GM23338 (cell line): ENCODE measurements around the gene TRAF4. TPM values are rescaled to one million over a fixed set of nuclear protein-coding genes. Genes with fewer than 3 reads are reported as not detected.

Experiments
- ATAC-seq: fragments of 200-7000 bp; cut with Tn5 transposase; 3 replicates; pipeline ENCODE4 v1.9.1; 2020
- DNase-seq: peaks from one replicate; pipeline ENCODE4 v3.0.0-alpha.2; 2015; ENCODE audit warnings: low spot score
- H2AFZ ChIP-seq: fragments of 200-600 bp; sonication (generic); 2 replicates; pipeline ENCODE4 v1.8.0; 2016; ENCODE audit warnings: antibody characterized with exemption, mild to moderate bottlenecking, moderate library complexity
- H3F3A ChIP-seq: fragments of 200-600 bp; sonication (generic); replicated peaks from 2 replicates; pipeline ENCODE4 v1.8.0; 2017; ENCODE audit warnings: antibody characterized with exemption, mixed run types, low read depth
- H3K27ac ChIP-seq: fragments of 200-600 bp; sonication (generic); 2 replicates; pipeline ENCODE4 v1.6.1; 2016; ENCODE audit warnings: low read depth
- H3K27me3 ChIP-seq: fragments of 200-600 bp; sonication (generic); 2 replicates; pipeline ENCODE4 v1.8.0; 2016; ENCODE audit warnings: mild to moderate bottlenecking, mixed run types, moderate library complexity; ENCODE audit not compliant: insufficient read depth
- H3K36me3 ChIP-seq: fragments of 200-600 bp; sonication (generic); 2 replicates; pipeline ENCODE4 v1.8.0; 2016; ENCODE audit warnings: mild to moderate bottlenecking; ENCODE audit not compliant: insufficient read depth
- H3K4me1 ChIP-seq: fragments of 200-600 bp; sonication (generic); 2 replicates; pipeline ENCODE4 v1.8.0; 2016; ENCODE audit warnings: mild to moderate bottlenecking, moderate library complexity; ENCODE audit not compliant: insufficient read depth
- H3K4me2 ChIP-seq: fragments of 200-600 bp; sonication (generic); 2 replicates; pipeline ENCODE4 v1.7.1; 2017; ENCODE audit warnings: mixed run types
- H3K4me3 ChIP-seq: fragments of 200-600 bp; sonication (generic); 2 replicates; pipeline ENCODE4 v1.6.1; 2016; ENCODE audit warnings: mixed run types
- H3K79me2 ChIP-seq: fragments of 200-600 bp; sonication (generic); replicated peaks from 2 replicates; pipeline ENCODE4 v1.8.0; 2017; ENCODE audit warnings: mild to moderate bottlenecking; ENCODE audit not compliant: insufficient read depth
- H3K9me2 ChIP-seq: fragments of 200-600 bp; sonication (generic); 2 replicates; pipeline ENCODE4 v1.8.0; 2017; ENCODE audit not compliant: insufficient read depth
- H4K20me1 ChIP-seq: fragments of 200-600 bp; sonication (generic); replicated peaks from 2 replicates; pipeline ENCODE4 v1.8.0; 2017; ENCODE audit warnings: mild to moderate bottlenecking; ENCODE audit not compliant: insufficient read depth
- H3K27ac Mint-ChIP-seq: 2 replicates; pipeline ENCODE4 v1.8.0; 2020; ENCODE audit warnings: inconsistent platforms, mild to moderate bottlenecking, moderate library complexity, mixed read lengths
- H3K27me3 Mint-ChIP-seq: 3 replicates; pipeline ENCODE4 v1.8.0; 2022; ENCODE audit warnings: low read depth, mild to moderate bottlenecking, moderate library complexity, mixed read lengths, inconsistent platforms; ENCODE audit not compliant: insufficient read depth, poor library complexity
- H3K36me3 Mint-ChIP-seq: 3 replicates; pipeline ENCODE4 v1.8.0; 2021; ENCODE audit warnings: low read depth, mild to moderate bottlenecking, inconsistent platforms, moderate library complexity, mixed read lengths
- H3K4me1 Mint-ChIP-seq: 3 replicates; pipeline ENCODE4 v1.8.0; 2020; ENCODE audit warnings: mild to moderate bottlenecking, inconsistent platforms, mixed read lengths
- H3K4me3 Mint-ChIP-seq: 3 replicates; pipeline ENCODE4 v1.8.0; 2021; ENCODE audit warnings: moderate library complexity, mild to moderate bottlenecking, inconsistent platforms, mixed read lengths
- H3K9me3 Mint-ChIP-seq: 3 replicates; pipeline ENCODE4 v1.8.0; 2020; ENCODE audit warnings: moderate library complexity, mild to moderate bottlenecking, inconsistent platforms, mixed read lengths
- CREB1 ChIP-seq: fragments of 250-450 bp; sonication (Bioruptor Pico); IDR thresholded peaks from 2 replicates; pipeline ENCODE4 v1.5.0; 2020; ENCODE audit warnings: low read depth, mild to moderate bottlenecking, moderate library complexity
- EZH2 ChIP-seq: fragments of 200-600 bp; sonication (generic); IDR thresholded peaks from one replicate; pipeline ENCODE4 v1.8.0; 2017; ENCODE audit warnings: antibody characterized with exemption, mild to moderate bottlenecking, low read depth; ENCODE audit not compliant: unreplicated experiment
- EZH2phosphoT487 ChIP-seq: fragments of 200-600 bp; sonication (generic); IDR thresholded peaks from one replicate; pipeline ENCODE4 v1.8.1; 2018; ENCODE audit warnings: antibody characterized with exemption; ENCODE audit not compliant: unreplicated experiment
- NANOG ChIP-seq: IDR thresholded peaks from 2 replicates; pipeline ENCODE4 v1.6.1; 2016; ENCODE audit warnings: antibody characterized with exemption, borderline replicate concordance
- POLR2AphosphoS5 ChIP-seq: IDR thresholded peaks from 2 replicates; pipeline ENCODE4 v1.6.1; 2016; ENCODE audit warnings: antibody characterized with exemption, low read depth
- STAT1 ChIP-seq: IDR thresholded peaks from one replicate; pipeline ENCODE4 v1.6.1; 2016; ENCODE audit warnings: antibody characterized with exemption; ENCODE audit not compliant: unreplicated experiment
- ZNF114 ChIP-seq: fragments of 250-450 bp; sonication (Bioruptor Pico); IDR thresholded peaks from 2 replicates; pipeline ENCODE4 v1.5.0; 2020; ENCODE audit warnings: mild to moderate bottlenecking, moderate library complexity
- ZNF331 ChIP-seq: fragments of 250-450 bp; sonication (Bioruptor Pico); IDR thresholded peaks from 2 replicates; pipeline ENCODE4 v1.5.0; 2020; ENCODE audit warnings: low read depth, mild to moderate bottlenecking, moderate library complexity
- polyA plus RNA-seq: library from polyadenylated mRNA; unstranded; fragments of >200 nt; fragmentation: Nextera tagmentation; extraction: Ambion mirVana; gene quantifications from 2 replicates; pipeline ENCODE4 v1.2.1, GENCODE V29; 2016
- total RNA-seq: library from RNA; depleted of rRNA; stranded (reverse); fragments of >200 nt; shearing (Covaris generic); gene quantifications from 2 replicates; pipeline ENCODE4 v1.2.3, GENCODE V29; 2014
- TF ChIP-seq, protein P1 (sequence below): fragments of 250-450 bp; sonication (Bioruptor Pico); IDR thresholded peaks from 2 replicates; pipeline ENCODE4 v1.5.0; 2020; ENCODE audit warnings: mild to moderate bottlenecking, moderate library complexity
- TF ChIP-seq, protein P2 (sequence below): IDR thresholded peaks from one replicate; pipeline ENCODE4 v1.6.1; 2018; ENCODE audit warnings: antibody characterized with exemption; ENCODE audit not compliant: unreplicated experiment
- TF ChIP-seq, protein P3 (sequence below), 2 experiments: fragments of 200-600 bp in 1 of 2; sonication (generic) in 1 of 2; conservative IDR thresholded peaks; 2 replicates each; pipeline versions ENCODE4 v1.5.1 to v1.6.1; 2016 to 2017; ENCODE audit warnings: antibody characterized with exemption in 2 of 2, low read depth in 2 of 2, mild to moderate bottlenecking in 2 of 2, moderate library complexity in 1 of 2
- TF ChIP-seq, protein P4 (sequence below): IDR thresholded peaks from 2 replicates; pipeline ENCODE4 v1.6.1; 2016; ENCODE audit warnings: antibody characterized with exemption

Gene TRAF4
- total and polyA plus RNA-seq, 2 experiments from 2014 or later, result 63.5 to 152 TPM

DNA sequence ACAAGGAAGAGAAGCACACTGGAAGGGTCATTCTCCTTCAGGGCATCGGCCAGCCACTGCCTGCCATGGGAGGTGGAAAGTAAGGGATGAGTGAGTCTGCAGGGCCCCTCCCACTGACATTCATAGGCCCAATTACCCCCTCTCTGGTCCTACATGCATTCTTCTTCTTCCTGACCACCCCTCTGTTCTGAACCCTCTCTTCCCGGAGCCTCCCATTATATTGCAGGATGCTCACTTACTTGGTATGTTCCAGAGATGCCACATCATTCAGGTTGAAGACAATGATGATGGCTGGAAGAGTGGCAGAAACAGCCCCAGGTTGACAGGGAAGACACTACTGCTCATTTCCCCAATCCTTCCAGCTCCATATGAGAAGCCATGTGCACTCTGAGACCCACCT lies 28.6 kb upstream of the TRAF4 start:
- ATAC-seq, result no peak

More for the DNA sequence above, 28.6 kb upstream of the TRAF4 start:
- DNase-seq, result no peak
- Histone ChIP-seq H3K4me1 (peaks cover 21% of the 10 kb centered on the region), H3K27ac (no peak overlapping the region), H4K20me1 (peaks cover 3% of the 10 kb centered on the region; the same call in 1 of the 2 replicates), H3K4me2 (peak overlapping the region; percentile 84; the same call in 1 of the 2 replicates), H3K79me2 (peaks cover 29% of the 10 kb centered on the region), H3K4me3 (no peak overlapping the region), H3F3A (peaks cover 42% of the 10 kb centered on the region), H2AFZ (no peak overlapping the region), H3K36me3 (peaks cover 13% of the 10 kb centered on the region; the same call in 1 of the 2 replicates), H3K9me2 (no peaks in the 10 kb centered on the region), H3K27me3 (no peaks in the 10 kb centered on the region)
- Mint-ChIP-seq H3K4me3 (peak overlapping the region; percentile 100; the same call in 2 of the 3 replicates), H3K9me3 (no peaks in the 10 kb centered on the region; the same call in 1 of the 3 replicates), H3K36me3 (peaks cover 48% of the 10 kb centered on the region), H3K4me1 (peaks cover 36% of the 10 kb centered on the region), H3K27ac (no peak overlapping the region), H3K27me3 (peaks cover 35% of the 10 kb centered on the region)
- TF ChIP-seq, protein P1, sequence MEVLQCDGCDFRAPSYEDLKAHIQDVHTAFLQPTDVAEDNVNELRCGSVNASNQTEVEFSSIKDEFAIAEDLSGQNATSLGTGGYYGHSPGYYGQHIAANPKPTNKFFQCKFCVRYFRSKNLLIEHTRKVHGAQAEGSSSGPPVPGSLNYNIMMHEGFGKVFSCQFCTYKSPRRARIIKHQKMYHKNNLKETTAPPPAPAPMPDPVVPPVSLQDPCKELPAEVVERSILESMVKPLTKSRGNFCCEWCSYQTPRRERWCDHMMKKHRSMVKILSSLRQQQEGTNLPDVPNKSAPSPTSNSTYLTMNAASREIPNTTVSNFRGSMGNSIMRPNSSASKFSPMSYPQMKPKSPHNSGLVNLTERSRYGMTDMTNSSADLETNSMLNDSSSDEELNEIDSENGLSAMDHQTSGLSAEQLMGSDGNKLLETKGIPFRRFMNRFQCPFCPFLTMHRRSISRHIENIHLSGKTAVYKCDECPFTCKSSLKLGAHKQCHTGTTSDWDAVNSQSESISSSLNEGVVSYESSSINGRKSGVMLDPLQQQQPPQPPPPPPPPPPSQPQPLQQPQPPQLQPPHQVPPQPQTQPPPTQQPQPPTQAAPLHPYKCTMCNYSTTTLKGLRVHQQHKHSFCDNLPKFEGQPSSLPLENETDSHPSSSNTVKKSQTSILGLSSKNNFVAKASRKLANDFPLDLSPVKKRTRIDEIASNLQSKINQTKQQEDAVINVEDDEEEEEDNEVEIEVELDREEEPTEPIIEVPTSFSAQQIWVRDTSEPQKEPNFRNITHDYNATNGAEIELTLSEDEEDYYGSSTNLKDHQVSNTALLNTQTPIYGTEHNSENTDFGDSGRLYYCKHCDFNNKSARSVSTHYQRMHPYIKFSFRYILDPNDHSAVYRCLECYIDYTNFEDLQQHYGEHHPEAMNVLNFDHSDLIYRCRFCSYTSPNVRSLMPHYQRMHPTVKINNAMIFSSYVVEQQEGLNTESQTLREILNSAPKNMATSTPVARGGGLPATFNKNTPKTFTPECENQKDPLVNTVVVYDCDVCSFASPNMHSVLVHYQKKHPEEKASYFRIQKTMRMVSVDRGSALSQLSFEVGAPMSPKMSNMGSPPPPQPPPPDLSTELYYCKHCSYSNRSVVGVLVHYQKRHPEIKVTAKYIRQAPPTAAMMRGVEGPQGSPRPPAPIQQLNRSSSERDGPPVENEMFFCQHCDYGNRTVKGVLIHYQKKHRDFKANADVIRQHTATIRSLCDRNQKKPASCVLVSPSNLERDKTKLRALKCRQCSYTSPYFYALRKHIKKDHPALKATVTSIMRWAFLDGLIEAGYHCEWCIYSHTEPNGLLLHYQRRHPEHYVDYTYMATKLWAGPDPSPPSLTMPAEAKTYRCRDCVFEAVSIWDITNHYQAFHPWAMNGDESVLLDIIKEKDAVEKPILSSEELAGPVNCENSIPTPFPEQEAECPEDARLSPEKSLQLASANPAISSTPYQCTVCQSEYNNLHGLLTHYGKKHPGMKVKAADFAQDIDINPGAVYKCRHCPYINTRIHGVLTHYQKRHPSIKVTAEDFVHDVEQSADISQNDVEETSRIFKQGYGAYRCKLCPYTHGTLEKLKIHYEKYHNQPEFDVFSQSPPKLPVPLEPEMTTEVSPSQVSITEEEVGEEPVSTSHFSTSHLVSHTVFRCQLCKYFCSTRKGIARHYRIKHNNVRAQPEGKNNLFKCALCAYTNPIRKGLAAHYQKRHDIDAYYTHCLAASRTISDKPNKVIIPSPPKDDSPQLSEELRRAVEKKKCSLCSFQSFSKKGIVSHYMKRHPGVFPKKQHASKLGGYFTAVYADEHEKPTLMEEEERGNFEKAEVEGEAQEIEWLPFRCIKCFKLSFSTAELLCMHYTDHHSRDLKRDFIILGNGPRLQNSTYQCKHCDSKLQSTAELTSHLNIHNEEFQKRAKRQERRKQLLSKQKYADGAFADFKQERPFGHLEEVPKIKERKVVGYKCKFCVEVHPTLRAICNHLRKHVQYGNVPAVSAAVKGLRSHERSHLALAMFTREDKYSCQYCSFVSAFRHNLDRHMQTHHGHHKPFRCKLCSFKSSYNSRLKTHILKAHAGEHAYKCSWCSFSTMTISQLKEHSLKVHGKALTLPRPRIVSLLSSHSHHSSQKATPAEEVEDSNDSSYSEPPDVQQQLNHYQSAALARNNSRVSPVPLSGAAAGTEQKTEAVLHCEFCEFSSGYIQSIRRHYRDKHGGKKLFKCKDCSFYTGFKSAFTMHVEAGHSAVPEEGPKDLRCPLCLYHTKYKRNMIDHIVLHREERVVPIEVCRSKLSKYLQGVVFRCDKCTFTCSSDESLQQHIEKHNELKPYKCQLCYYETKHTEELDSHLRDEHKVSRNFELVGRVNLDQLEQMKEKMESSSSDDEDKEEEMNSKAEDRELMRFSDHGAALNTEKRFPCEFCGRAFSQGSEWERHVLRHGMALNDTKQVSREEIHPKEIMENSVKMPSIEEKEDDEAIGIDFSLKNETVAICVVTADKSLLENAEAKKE, result no peak
- TF ChIP-seq, protein P2, sequence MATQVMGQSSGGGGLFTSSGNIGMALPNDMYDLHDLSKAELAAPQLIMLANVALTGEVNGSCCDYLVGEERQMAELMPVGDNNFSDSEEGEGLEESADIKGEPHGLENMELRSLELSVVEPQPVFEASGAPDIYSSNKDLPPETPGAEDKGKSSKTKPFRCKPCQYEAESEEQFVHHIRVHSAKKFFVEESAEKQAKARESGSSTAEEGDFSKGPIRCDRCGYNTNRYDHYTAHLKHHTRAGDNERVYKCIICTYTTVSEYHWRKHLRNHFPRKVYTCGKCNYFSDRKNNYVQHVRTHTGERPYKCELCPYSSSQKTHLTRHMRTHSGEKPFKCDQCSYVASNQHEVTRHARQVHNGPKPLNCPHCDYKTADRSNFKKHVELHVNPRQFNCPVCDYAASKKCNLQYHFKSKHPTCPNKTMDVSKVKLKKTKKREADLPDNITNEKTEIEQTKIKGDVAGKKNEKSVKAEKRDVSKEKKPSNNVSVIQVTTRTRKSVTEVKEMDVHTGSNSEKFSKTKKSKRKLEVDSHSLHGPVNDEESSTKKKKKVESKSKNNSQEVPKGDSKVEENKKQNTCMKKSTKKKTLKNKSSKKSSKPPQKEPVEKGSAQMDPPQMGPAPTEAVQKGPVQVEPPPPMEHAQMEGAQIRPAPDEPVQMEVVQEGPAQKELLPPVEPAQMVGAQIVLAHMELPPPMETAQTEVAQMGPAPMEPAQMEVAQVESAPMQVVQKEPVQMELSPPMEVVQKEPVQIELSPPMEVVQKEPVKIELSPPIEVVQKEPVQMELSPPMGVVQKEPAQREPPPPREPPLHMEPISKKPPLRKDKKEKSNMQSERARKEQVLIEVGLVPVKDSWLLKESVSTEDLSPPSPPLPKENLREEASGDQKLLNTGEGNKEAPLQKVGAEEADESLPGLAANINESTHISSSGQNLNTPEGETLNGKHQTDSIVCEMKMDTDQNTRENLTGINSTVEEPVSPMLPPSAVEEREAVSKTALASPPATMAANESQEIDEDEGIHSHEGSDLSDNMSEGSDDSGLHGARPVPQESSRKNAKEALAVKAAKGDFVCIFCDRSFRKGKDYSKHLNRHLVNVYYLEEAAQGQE, result no peak
- TF ChIP-seq EZH2phosphoT487 (no peak), POLR2AphosphoS5 (no peak), EZH2 (no peak), ZNF331 (CRISPR knock-in tag) (no peak), STAT1 (no peak), CREB1 (no peak), ZNF114 (CRISPR knock-in tag) (no peak), NANOG (no peak)
- TF ChIP-seq, protein P3, sequence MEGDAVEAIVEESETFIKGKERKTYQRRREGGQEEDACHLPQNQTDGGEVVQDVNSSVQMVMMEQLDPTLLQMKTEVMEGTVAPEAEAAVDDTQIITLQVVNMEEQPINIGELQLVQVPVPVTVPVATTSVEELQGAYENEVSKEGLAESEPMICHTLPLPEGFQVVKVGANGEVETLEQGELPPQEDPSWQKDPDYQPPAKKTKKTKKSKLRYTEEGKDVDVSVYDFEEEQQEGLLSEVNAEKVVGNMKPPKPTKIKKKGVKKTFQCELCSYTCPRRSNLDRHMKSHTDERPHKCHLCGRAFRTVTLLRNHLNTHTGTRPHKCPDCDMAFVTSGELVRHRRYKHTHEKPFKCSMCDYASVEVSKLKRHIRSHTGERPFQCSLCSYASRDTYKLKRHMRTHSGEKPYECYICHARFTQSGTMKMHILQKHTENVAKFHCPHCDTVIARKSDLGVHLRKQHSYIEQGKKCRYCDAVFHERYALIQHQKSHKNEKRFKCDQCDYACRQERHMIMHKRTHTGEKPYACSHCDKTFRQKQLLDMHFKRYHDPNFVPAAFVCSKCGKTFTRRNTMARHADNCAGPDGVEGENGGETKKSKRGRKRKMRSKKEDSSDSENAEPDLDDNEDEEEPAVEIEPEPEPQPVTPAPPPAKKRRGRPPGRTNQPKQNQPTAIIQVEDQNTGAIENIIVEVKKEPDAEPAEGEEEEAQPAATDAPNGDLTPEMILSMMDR (conservative IDR thresholded peaks at IDR 0.05; ENCODE audit: low read depth in 2 of 2), result no peak
- TF ChIP-seq, protein P4, sequence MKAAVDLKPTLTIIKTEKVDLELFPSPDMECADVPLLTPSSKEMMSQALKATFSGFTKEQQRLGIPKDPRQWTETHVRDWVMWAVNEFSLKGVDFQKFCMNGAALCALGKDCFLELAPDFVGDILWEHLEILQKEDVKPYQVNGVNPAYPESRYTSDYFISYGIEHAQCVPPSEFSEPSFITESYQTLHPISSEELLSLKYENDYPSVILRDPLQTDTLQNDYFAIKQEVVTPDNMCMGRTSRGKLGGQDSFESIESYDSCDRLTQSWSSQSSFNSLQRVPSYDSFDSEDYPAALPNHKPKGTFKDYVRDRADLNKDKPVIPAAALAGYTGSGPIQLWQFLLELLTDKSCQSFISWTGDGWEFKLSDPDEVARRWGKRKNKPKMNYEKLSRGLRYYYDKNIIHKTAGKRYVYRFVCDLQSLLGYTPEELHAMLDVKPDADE, result no peak
